HEK293 (cell line): ENCODE measurements around the gene CEP57L1.

Source experiments
- CTCF ChIP-seq: fragments of 450-650 bp; formaldehyde crosslinking; IDR thresholded peaks from 2 replicates; pipeline ENCODE4 v1.5.1; 2016; ENCODE audit warnings: missing biosample characterization, missing genetic modification characterization
- HOXA7 ChIP-seq: sonication (generic); formaldehyde crosslinking; IDR thresholded peaks from 2 replicates; pipeline ENCODE4 v1.8.1; 2022; ENCODE audit warnings: missing genetic modification reagents, borderline replicate concordance
- MEIS1 ChIP-seq: sonication (generic); formaldehyde crosslinking; IDR thresholded peaks from 2 replicates; pipeline ENCODE4 v1.8.1; 2022; ENCODE audit warnings: missing genetic modification reagents, mild to moderate bottlenecking, borderline replicate concordance
- PATZ1 ChIP-seq: fragments of 450-650 bp; formaldehyde crosslinking; IDR thresholded peaks from 2 replicates; pipeline ENCODE4 v1.5.1; 2016; ENCODE audit warnings: missing biosample characterization, missing genetic modification characterization
- PBX3 ChIP-seq: sonication (generic); formaldehyde crosslinking; IDR thresholded peaks from 2 replicates; pipeline ENCODE4 v1.8.1; 2022; ENCODE audit warnings: mild to moderate bottlenecking, moderate library complexity, missing genetic modification reagents
- PRDM10 ChIP-seq: fragments of 450-650 bp; formaldehyde crosslinking; IDR thresholded peaks from 2 replicates; pipeline ENCODE4 v1.5.1; 2016; ENCODE audit warnings: missing biosample characterization, missing genetic modification characterization
- YY1 ChIP-seq: fragments of 450-650 bp; formaldehyde crosslinking; IDR thresholded peaks from 2 replicates; pipeline ENCODE4 v1.5.1; 2018; ENCODE audit warnings: missing biosample characterization, missing genetic modification characterization
- ZNF175 ChIP-seq: fragments of 450-650 bp; formaldehyde crosslinking; IDR thresholded peaks from 2 replicates; pipeline ENCODE4 v1.5.1; 2016; ENCODE audit warnings: missing biosample characterization, missing genetic modification characterization
- ZNF2 ChIP-seq: fragments of 450-650 bp; formaldehyde crosslinking; IDR thresholded peaks from 2 replicates; pipeline ENCODE4 v1.5.1; 2016; ENCODE audit warnings: missing biosample characterization, missing genetic modification characterization
- ZNF26 ChIP-seq: fragments of 450-650 bp; formaldehyde crosslinking; IDR thresholded peaks from 2 replicates; pipeline ENCODE4 v1.5.1; 2016; ENCODE audit warnings: missing biosample characterization, missing genetic modification characterization
- ZNF341 ChIP-seq: fragments of 450-650 bp; formaldehyde crosslinking; IDR thresholded peaks from 2 replicates; pipeline ENCODE4; 2016; ENCODE audit warnings: low read depth, missing biosample characterization, missing genetic modification characterization
- ZNF398 ChIP-seq: fragments of 450-650 bp; formaldehyde crosslinking; IDR thresholded peaks from 2 replicates; pipeline ENCODE4 v1.5.1; 2017; ENCODE audit warnings: missing biosample characterization, missing genetic modification characterization
- ZNF677 ChIP-seq: fragments of 450-650 bp; IDR thresholded peaks from 2 replicates; pipeline ENCODE4 v1.5.0; 2018; ENCODE audit warnings: missing biosample characterization, mild to moderate bottlenecking, missing genetic modification characterization, moderate library complexity

GRCh38 chr6:109212683-109213082 lies 117.4 kb downstream of the CEP57L1 start:
- TF ChIP-seq MEIS1 (CRISPR knock-in tag) (no peak), CTCF (tag by site-specific recombination) (no peak), PRDM10 (no peak), HOXA7 (no peak), YY1 (tag by site-specific recombination) (no peak), ZNF2 (no peak), PATZ1 (tag by site-specific recombination) (no peak), ZNF398 (tag by site-specific recombination) (no peak), ZNF175 (tag by site-specific recombination) (no peak), ZNF677 (tag by site-specific recombination) (no peak), PBX3 (CRISPR knock-in tag) (no peak), ZNF341 (no peak), ZNF26 (tag by site-specific recombination) (no peak)
